Measurements from ENCODE around the gene FKBP14. TPM values are rescaled to one million over a fixed set of nuclear protein-coding genes. Genes with fewer than 3 reads are reported as not detected.

The FKBP14 gene
- total RNA-seq, 4 donors from 2014 or later, result 5.8 to 10.9 (median 9.1) TPM

GRCh38 chr7:30012757-30013156 is 13.7 kb downstream of the FKBP14 start:
- ATAC-seq (ENCODE audit: low FRiP score) (no peak), DNase-seq (ENCODE audit: low spot score) (no peak)
- no peak for TF ChIP-seq CTCF (IDR thresholded peaks at IDR 0.05)

GRCh38 chr7:30010021-30010420 is 16.5 kb downstream of the FKBP14 start:
- ATAC-seq (ENCODE audit: low FRiP score), result no peak
- no peak for DNase-seq (ENCODE audit: low spot score)
- no peak for TF ChIP-seq CTCF (IDR thresholded peaks at IDR 0.05)

GRCh38 chr7:30005464-30005863 is 21.0 kb downstream of the FKBP14 start:
- TF ChIP-seq CTCF (IDR thresholded peaks at IDR 0.05), result no peak
- no peak for DNase-seq (ENCODE audit: low spot score)
- no peak for ATAC-seq (ENCODE audit: low FRiP score)

GRCh38 chr7:30003098-30003497 is 23.4 kb downstream of the FKBP14 start:
- no peak for TF ChIP-seq CTCF (IDR thresholded peaks at IDR 0.05)
- no peak for DNase-seq (ENCODE audit: low spot score)
- no peak for ATAC-seq (ENCODE audit: low FRiP score)

GRCh38 chr7:30001998-30002397 is 24.5 kb downstream of the FKBP14 start:
- DNase-seq (ENCODE audit: low spot score) (no peak), ATAC-seq (ENCODE audit: low FRiP score) (no peak)

GRCh38 chr7:29998489-29998888 is 28.0 kb downstream of the FKBP14 start:
- no peak for TF ChIP-seq CTCF (IDR thresholded peaks at IDR 0.05)
- DNase-seq (ENCODE audit: low spot score) (no peak), ATAC-seq (ENCODE audit: low FRiP score) (no peak)

More at GRCh38 chr7:30001998-30002397, 24.5 kb downstream of the FKBP14 start:
- TF ChIP-seq CTCF (IDR thresholded peaks at IDR 0.05), result no peak

- TF ChIP-seq CTCF (IDR thresholded peaks at IDR 0.05), result no peak
- ATAC-seq (ENCODE audit: low FRiP score) (no peak), DNase-seq (ENCODE audit: low spot score) (no peak)
Measured at GRCh38 chr7:29996321-29996720, 30.2 kb downstream of the FKBP14 start.

All from omental fat pad (tissue), 4 donors.